Activated CD8-positive, alpha-beta T cell treated with anti-CD3 and anti-CD28 coated beads for 36 hours (primary cell): ENCODE data around the gene FBXL16. TPM values are rescaled to one million over a fixed set of nuclear protein-coding genes. Genes with fewer than 3 reads are reported as not detected.

Source experiments
- ATAC-seq: fragments of 200-7000 bp; cut with Tn5 transposase; one replicate; pipeline ENCODE4 v1.10.0; 2021; ENCODE audit warnings: mild to moderate bottlenecking, moderate library complexity
- CTCF ChIA-PET: fragments of 350-600 bp; sonication (Branson Sonifier 250); formaldehyde crosslinking; loops from one replicate; lab custom pipeline; 2021; ENCODE audit warnings: antibody characterized with exemption; lab: Charles Lee
- POLR2A ChIA-PET: fragments of 350-600 bp; sonication (Branson Sonifier 250); formaldehyde crosslinking; loops from one replicate; lab custom pipeline; 2021; ENCODE audit warnings: antibody characterized with exemption; lab: Charles Lee
- DNase-seq: peaks from one replicate; pipeline ENCODE4 v3.0.0-alpha.2; 2020
- H3K27ac Mint-ChIP-seq: one replicate; pipeline ENCODE4 v1.8.0; 2021; ENCODE audit warnings: mild to moderate bottlenecking, mixed read lengths
- H3K27me3 Mint-ChIP-seq: one replicate; pipeline ENCODE4 v1.8.0; 2021; ENCODE audit warnings: mixed read lengths
- H3K36me3 Mint-ChIP-seq: one replicate; pipeline ENCODE4 v1.8.0; 2021; ENCODE audit warnings: low read depth, mixed read lengths
- H3K4me1 Mint-ChIP-seq: one replicate; pipeline ENCODE4 v1.8.0; 2021; ENCODE audit warnings: low read depth, mixed read lengths
- H3K4me3 Mint-ChIP-seq: one replicate; pipeline ENCODE4 v1.8.0; 2021; ENCODE audit warnings: mild to moderate bottlenecking, moderate library complexity, mixed read lengths
- H3K9me3 Mint-ChIP-seq: one replicate; pipeline ENCODE4 v1.8.0; 2021; ENCODE audit warnings: mixed read lengths
- intact Hi-C: fragments of 100-400 bp; cut with micrococcal nuclease; formaldehyde crosslinking; loops from one replicate; pipeline ENCODE4 v1.10.0; 2022
- total RNA-seq, 2 experiments: library from RNA; stranded (reverse); gene quantifications; one replicate each; pipeline ENCODE4 v1.2.3, GENCODE V29; 2021
- TF ChIP-seq, protein P1 (sequence below): fragments of 200-600 bp; IDR thresholded peaks from one replicate; pipeline ENCODE4 v1.8.0; 2022; ENCODE audit warnings: antibody characterized with exemption, mild to moderate bottlenecking

Gene FBXL16
- total RNA-seq, 2 experiments from 2014 or later, result 5.9 to 8.0 TPM

DNA sequence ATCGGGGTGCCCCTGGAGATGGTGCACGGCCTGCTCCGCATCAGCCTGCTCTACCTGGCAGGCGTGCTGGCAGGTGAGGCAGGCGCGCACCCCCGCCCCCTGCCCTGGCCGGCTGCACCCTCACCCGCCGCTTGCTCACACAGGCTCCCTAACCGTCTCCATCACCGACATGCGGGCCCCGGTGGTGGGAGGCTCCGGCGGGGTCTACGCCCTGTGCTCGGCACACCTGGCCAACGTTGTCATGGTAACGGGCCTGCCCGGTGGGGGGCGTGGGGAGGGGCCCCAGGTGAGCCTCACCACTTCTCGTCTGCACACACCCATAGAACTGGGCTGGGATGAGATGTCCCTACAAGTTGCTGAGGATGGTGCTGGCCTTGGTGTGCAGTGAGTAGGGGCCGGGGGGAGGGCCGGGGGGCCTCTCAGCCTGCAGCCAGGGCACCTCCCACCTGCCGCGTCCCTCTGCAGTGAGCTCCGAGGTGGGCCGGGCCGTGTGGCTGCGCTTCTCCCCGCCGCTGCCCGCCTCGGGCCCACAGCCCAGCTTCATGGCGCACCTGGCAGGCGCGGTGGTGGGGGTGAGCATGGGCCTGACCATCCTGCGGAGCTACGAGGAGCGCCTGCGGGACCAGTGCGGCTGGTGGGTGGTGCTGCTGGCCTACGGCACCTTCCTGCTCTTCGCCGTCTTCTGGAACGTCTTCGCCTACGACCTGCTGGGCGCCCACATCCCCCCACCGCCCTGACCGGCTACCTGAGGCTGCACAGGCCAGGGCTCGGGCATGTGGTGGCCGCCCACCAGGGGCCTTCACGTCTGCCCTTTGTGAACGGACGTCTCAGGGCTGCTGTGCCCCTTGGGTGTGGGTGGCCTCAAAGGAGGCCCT, 28.0 kb downstream of the FBXL16 start:
- no peak overlapping the region for H3K4me3 Mint-ChIP-seq
- H3K27me3 Mint-ChIP-seq, result peaks cover 7% of the 10 kb centered on the region
- TF ChIP-seq, protein P1, sequence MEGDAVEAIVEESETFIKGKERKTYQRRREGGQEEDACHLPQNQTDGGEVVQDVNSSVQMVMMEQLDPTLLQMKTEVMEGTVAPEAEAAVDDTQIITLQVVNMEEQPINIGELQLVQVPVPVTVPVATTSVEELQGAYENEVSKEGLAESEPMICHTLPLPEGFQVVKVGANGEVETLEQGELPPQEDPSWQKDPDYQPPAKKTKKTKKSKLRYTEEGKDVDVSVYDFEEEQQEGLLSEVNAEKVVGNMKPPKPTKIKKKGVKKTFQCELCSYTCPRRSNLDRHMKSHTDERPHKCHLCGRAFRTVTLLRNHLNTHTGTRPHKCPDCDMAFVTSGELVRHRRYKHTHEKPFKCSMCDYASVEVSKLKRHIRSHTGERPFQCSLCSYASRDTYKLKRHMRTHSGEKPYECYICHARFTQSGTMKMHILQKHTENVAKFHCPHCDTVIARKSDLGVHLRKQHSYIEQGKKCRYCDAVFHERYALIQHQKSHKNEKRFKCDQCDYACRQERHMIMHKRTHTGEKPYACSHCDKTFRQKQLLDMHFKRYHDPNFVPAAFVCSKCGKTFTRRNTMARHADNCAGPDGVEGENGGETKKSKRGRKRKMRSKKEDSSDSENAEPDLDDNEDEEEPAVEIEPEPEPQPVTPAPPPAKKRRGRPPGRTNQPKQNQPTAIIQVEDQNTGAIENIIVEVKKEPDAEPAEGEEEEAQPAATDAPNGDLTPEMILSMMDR, result no peak
- POLR2A ChIA-PET, result no interaction called here
- H3K27ac Mint-ChIP-seq, result no peak overlapping the region
- no peaks in the 10 kb centered on the region for H3K9me3 Mint-ChIP-seq
- H3K4me1 Mint-ChIP-seq, result peaks cover 26% of the 10 kb centered on the region
- DNase-seq (no peak), ATAC-seq (no peak)
- CTCF ChIA-PET, result interaction anchor here (0.8 to 1.1 kb wide), 2 partner anchors 10 to 29 kb away, joined by 3 read pairs; partner anchors contain the start of gene RHOT2
- H3K36me3 Mint-ChIP-seq, result peaks cover 16% of the 10 kb centered on the region
- intact Hi-C loops, result no loop called here

DNA sequence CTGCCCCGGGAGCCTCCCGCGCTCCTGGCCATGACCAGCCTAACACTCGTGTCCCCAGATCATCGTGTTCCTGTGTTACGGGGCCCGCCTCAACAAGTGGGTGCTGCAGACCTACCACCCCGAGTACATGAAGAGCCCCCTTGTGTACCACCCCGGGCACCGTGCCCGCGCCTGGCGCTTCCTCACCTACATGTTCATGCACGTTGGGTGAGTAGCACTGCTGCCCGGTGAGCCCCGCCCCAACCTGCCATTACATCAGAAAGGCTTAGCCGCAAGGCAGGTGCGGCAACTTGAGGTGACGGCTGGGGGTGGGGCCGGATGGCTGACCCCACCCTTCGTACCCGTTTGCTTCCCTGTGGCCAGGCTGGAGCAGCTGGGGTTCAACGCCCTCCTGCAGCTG, 28.7 kb downstream of the FBXL16 start:
- ChIA-PET CTCF (interaction anchor here (0.8 to 1.1 kb wide), 2 partner anchors 9 to 29 kb away, joined by 3 read pairs; partner anchors contain the start of gene RHOT2), POLR2A (interaction anchor here (1.6 to 1.9 kb wide), 2 partner anchors 13 to 28 kb away, joined by 8 read pairs; partner anchors contain the start of genes WDR24 and WDR90)
- DNase-seq, result no peak
- ATAC-seq, result no peak
- H3K27me3 Mint-ChIP-seq, result peaks cover 7% of the 10 kb centered on the region
- no peak overlapping the region for H3K27ac Mint-ChIP-seq
- H3K4me3 Mint-ChIP-seq, result no peak overlapping the region
- TF ChIP-seq, protein P1, result no peak
- intact Hi-C loops, result no loop called here
- peaks cover 21% of the 10 kb centered on the region for H3K4me1 Mint-ChIP-seq
- no peaks in the 10 kb centered on the region for H3K9me3 Mint-ChIP-seq
- H3K36me3 Mint-ChIP-seq, result peaks cover 12% of the 10 kb centered on the region

DNA sequence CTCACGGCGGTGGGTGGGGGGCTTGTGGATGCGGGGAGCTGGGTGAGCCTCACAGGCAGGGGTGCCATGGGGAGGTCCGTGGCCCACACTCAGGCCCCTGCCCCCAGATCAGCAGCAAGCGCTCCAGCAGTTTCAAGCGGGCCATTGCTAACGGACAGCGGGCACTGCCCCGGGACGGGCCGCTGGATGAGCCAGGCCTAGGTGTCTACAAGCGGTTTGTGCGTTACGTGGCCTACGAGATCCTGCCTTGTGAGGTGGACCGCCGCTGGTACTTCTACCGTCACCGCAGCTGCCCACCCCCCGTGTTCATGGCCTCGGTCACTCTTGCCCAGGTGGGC, 29.1 kb downstream of the FBXL16 start:
- DNase-seq (no peak), ATAC-seq (no peak)
- H3K4me1 Mint-ChIP-seq, result peaks cover 17% of the 10 kb centered on the region
- peaks cover 8% of the 10 kb centered on the region for H3K36me3 Mint-ChIP-seq
- H3K9me3 Mint-ChIP-seq, result no peaks in the 10 kb centered on the region
- CTCF ChIA-PET, result interaction anchor here (1.1 to 1.7 kb wide), 3 partner anchors 9 to 29 kb away, joined by 3 read pairs; partner anchors contain the start of gene RHOT2
- H3K4me3 Mint-ChIP-seq, result no peak overlapping the region
- POLR2A ChIA-PET, result interaction anchor here (1.0 to 1.9 kb wide), 4 partner anchors 13 to 119 kb away, joined by 3 to 8 read pairs (median 6); partner anchors contain the start of genes WDR24 and WDR90
- intact Hi-C loops, result no loop called here
- TF ChIP-seq, protein P1, result no peak
- peaks cover 7% of the 10 kb centered on the region for H3K27me3 Mint-ChIP-seq
- no peak overlapping the region for H3K27ac Mint-ChIP-seq

DNA sequence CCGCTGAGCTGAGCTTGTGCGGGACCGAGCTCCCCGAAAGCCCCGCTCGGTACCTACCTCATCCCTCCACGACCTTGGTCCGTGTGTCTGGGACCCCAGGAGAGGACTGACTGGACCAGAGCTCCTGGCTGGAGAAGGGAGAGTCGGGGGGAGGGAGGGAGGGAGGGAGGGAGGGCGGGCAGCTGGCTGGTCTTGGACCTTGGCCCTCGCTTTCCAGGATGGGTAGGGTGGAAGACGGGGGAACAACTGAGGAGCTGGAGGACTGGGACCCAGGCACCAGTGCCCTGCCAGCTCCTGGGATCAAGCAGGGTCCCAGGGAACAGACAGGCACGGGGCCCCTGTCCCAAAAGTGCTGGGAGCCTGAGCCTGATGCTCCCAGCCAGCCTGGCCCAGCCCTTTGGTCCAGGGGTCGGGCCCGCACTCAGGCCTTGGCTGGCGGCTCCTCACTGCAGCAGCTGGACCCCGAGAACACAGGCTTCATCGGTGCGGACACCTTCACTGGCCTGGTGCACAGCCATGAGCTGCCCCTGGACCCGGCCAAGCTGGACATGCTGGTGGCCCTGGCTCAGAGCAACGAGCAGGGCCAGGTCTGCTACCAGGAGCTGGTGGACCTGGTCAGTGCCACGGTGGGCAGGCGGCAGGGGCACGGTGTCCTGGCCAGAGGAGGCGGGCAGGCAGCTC, 29.6 kb downstream of the FBXL16 start:
- DNase-seq (no peak), ATAC-seq (no peak)
- Mint-ChIP-seq H3K36me3 (peaks cover 6% of the 10 kb centered on the region), H3K27me3 (peaks cover 7% of the 10 kb centered on the region), H3K4me3 (no peak overlapping the region), H3K4me1 (peaks cover 12% of the 10 kb centered on the region), H3K27ac (no peak overlapping the region), H3K9me3 (no peaks in the 10 kb centered on the region)
- POLR2A ChIA-PET, result interaction anchor here (0.9 to 1.9 kb wide), 10 partner anchors 8 to 120 kb away, joined by 3 to 8 read pairs (median 3); partner anchors contain the start of genes JMJD8, WDR24 and WDR90
- intact Hi-C loops, result no loop called here
- TF ChIP-seq, protein P1, result no peak
- CTCF ChIA-PET, result interaction anchor here (0.8 to 1.7 kb wide), 5 partner anchors 8 to 65 kb away, joined by 3 read pairs; partner anchors contain the start of genes CIAO3 and RHOT2
